Progenitor cell of endocrine pancreas (in vitro differentiated cells): ENCODE measurements around the gene DBN1. TPM values are rescaled to one million over a fixed set of nuclear protein-coding genes. Genes with fewer than 3 reads are reported as not detected.

ENCODE experiments used
- DNase-seq: peaks from one replicate; pipeline ENCODE4 v3.0.0; 2021; ENCODE audit warnings: low spot score; ENCODE audit not compliant: unreplicated experiment
- H3K27ac Mint-ChIP-seq: 2 replicates; pipeline ENCODE4 v1.8.0; 2021; ENCODE audit warnings: mild to moderate bottlenecking, moderate library complexity, mixed read lengths
- H3K27me3 Mint-ChIP-seq: 2 replicates; pipeline ENCODE4 v1.8.0; 2021; ENCODE audit warnings: mixed read lengths
- H3K36me3 Mint-ChIP-seq: 2 replicates; pipeline ENCODE4 v1.8.0; 2022; ENCODE audit warnings: mixed read lengths; ENCODE audit not compliant: insufficient read depth
- H3K4me1 Mint-ChIP-seq: 2 replicates; pipeline ENCODE4 v1.8.0; 2021; ENCODE audit warnings: low read depth, mixed read lengths
- H3K4me3 Mint-ChIP-seq: 2 replicates; pipeline ENCODE4 v1.8.0; 2021; ENCODE audit warnings: low read depth, mild to moderate bottlenecking, moderate library complexity, mixed read lengths
- H3K9me3 Mint-ChIP-seq: 2 replicates; pipeline ENCODE4 v1.8.0; 2021; ENCODE audit warnings: low read depth, mixed read lengths
- total RNA-seq: library from RNA; stranded (reverse); gene quantifications from 2 replicates; pipeline ENCODE4 v1.2.1, GENCODE V29; 2021
- TF ChIP-seq, protein P1 (sequence below): fragments of 200-600 bp; sonication (generic); IDR thresholded peaks from one replicate; pipeline ENCODE4 v1.5.0; 2021; ENCODE audit warnings: antibody characterized with exemption, mild to moderate bottlenecking; ENCODE audit not compliant: unreplicated experiment

The DBN1 gene
- total RNA-seq, 1 donor from 2014 or later: 396 TPM

- Mint-ChIP-seq H3K36me3 (peaks cover 21% of the 10 kb centered on the region), H3K9me3 (no peaks in the 10 kb centered on the region)
Observed at GRCh38 chr5:177459819-177460628, 13.4 kb downstream of the DBN1 start.

DNA sequence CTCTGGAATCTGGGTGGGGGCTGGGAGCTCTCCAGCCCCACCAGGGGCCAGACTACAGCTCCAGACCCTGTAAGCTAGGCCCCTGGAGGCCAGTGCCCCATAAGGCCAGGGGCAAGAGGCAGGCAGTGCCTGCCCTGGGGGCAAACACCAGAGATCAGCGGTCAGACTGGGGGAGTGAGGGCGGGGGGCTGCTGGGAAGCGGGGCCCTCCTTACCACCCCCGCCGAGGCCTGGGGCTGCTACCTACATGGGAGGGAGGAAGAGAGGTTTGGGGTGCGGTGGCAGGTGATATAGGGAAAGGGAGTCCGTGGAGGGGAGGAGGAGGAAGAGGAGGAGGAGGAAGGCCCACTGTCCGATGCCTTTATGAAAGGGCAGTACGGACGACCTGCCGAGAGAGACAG is 14.1 kb downstream of the DBN1 start:
- no peaks in the 10 kb centered on the region for H3K27me3 Mint-ChIP-seq
- TF ChIP-seq, protein P1, sequence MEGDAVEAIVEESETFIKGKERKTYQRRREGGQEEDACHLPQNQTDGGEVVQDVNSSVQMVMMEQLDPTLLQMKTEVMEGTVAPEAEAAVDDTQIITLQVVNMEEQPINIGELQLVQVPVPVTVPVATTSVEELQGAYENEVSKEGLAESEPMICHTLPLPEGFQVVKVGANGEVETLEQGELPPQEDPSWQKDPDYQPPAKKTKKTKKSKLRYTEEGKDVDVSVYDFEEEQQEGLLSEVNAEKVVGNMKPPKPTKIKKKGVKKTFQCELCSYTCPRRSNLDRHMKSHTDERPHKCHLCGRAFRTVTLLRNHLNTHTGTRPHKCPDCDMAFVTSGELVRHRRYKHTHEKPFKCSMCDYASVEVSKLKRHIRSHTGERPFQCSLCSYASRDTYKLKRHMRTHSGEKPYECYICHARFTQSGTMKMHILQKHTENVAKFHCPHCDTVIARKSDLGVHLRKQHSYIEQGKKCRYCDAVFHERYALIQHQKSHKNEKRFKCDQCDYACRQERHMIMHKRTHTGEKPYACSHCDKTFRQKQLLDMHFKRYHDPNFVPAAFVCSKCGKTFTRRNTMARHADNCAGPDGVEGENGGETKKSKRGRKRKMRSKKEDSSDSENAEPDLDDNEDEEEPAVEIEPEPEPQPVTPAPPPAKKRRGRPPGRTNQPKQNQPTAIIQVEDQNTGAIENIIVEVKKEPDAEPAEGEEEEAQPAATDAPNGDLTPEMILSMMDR: no peak
- H3K9me3 Mint-ChIP-seq: no peaks in the 10 kb centered on the region
- no peak overlapping the region for H3K4me3 Mint-ChIP-seq
- peaks cover 21% of the 10 kb centered on the region for H3K36me3 Mint-ChIP-seq
- no peak overlapping the region for H3K27ac Mint-ChIP-seq
- peaks cover 5% of the 10 kb centered on the region for H3K4me1 Mint-ChIP-seq
- no peak for DNase-seq

More at GRCh38 chr5:177459819-177460628, 13.4 kb downstream of the DBN1 start:
- Mint-ChIP-seq H3K4me1 (peaks cover 5% of the 10 kb centered on the region), H3K27me3 (no peaks in the 10 kb centered on the region), H3K4me3 (no peak overlapping the region), H3K27ac (peak overlapping the region; percentile 71)
- no peak for DNase-seq
- TF ChIP-seq, protein P1: no peak

DNA sequence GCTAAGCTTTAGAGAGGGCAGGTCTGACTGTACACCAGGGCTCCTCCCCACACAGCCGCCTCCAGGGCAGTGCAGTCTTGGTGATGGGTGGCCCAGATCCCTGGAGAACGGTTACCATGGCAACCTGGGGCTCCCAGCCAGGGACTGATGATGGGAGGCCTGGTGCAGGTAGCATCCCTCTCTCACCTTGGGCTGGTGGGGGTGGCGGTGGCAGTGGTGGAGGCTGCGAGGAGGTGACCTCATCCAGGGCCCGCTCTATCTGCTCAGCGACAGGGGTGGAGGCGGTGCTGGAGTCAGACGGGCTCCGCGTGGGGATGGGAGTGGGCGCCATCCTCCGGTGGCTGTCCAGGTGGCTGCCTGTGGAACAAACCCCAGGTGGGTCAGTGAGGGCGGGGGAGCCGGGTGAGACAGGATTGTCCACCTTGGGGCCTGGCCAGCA is 14.5 kb downstream of the DBN1 start:
- Mint-ChIP-seq H3K27me3 (no peaks in the 10 kb centered on the region), H3K27ac (no peak overlapping the region), H3K36me3 (peaks cover 21% of the 10 kb centered on the region), H3K4me3 (no peak overlapping the region), H3K4me1 (peaks cover 6% of the 10 kb centered on the region), H3K9me3 (no peaks in the 10 kb centered on the region)
- TF ChIP-seq, protein P1: no peak
- no peak for DNase-seq

GRCh38 chr5:177457852-177458681 is 15.4 kb downstream of the DBN1 start:
- Mint-ChIP-seq H3K4me1 (peaks cover 10% of the 10 kb centered on the region), H3K9me3 (no peaks in the 10 kb centered on the region), H3K27ac (peak overlapping the region; percentile 97), H3K36me3 (peaks cover 15% of the 10 kb centered on the region), H3K27me3 (no peaks in the 10 kb centered on the region), H3K4me3 (no peak overlapping the region)
- no peak for DNase-seq
- TF ChIP-seq, protein P1: no peak

- Mint-ChIP-seq H3K27me3 (no peaks in the 10 kb centered on the region), H3K4me1 (peaks cover 10% of the 10 kb centered on the region), H3K9me3 (no peaks in the 10 kb centered on the region), H3K27ac (peak overlapping the region; percentile 97), H3K4me3 (peak overlapping the region; percentile 46), H3K36me3 (peaks cover 12% of the 10 kb centered on the region)
- peak; percentile 72 for DNase-seq
- TF ChIP-seq, protein P1: peak; percentile 63
Observed at GRCh38 chr5:177456976-177457851, 16.2 kb downstream of the DBN1 start.
